HepG2 (cell line): ENCODE results near the gene SLC38A3. TPM values are rescaled to one million over a fixed set of nuclear protein-coding genes. Genes with fewer than 3 reads are reported as not detected.

Experiments used
- CBFB ChIP-seq: sonication (generic); formaldehyde crosslinking; IDR thresholded peaks from 2 replicates; pipeline ENCODE4 v1.4.0; 2020; ENCODE audit warnings: missing genetic modification reagents
- E2F5 ChIP-seq: sonication (generic); formaldehyde crosslinking; conservative IDR thresholded peaks from 2 replicates; pipeline ENCODE4 v1.4.0; 2020; ENCODE audit warnings: missing genetic modification reagents
- LRRFIP1 ChIP-seq: sonication (generic); formaldehyde crosslinking; conservative IDR thresholded peaks from 2 replicates; pipeline ENCODE4 v1.4.0; 2020; ENCODE audit warnings: missing genetic modification reagents
- MIER3 ChIP-seq: IDR thresholded peaks from 2 replicates; pipeline ENCODE4 v1.6.1; 2016; ENCODE audit warnings: missing compliant biosample characterization, borderline replicate concordance
- PHF20 ChIP-seq: sonication (generic); formaldehyde crosslinking; IDR thresholded peaks from 2 replicates; pipeline ENCODE4 v1.5.0; 2020; ENCODE audit warnings: mild to moderate bottlenecking, missing genetic modification reagents
- POLR2A ChIP-seq, 2 experiments: IDR thresholded peaks; 2 replicates each; pipeline ENCODE4 v1.6.1; 2011; ENCODE audit warnings: low read depth in 2 of 2, low read length in 2 of 2, mild to moderate bottlenecking in 1 of 2, moderate library complexity in 1 of 2; ENCODE audit not compliant: insufficient read depth in 1 of 2
- SIN3B ChIP-seq: fragments of 150-350 bp; IDR thresholded peaks from 2 replicates; pipeline ENCODE4 v1.6.1; 2014; ENCODE audit warnings: low read length
- SRSF9 ChIP-seq: fragments of 200-400 bp; formaldehyde crosslinking; IDR thresholded peaks from 2 replicates; pipeline ENCODE4 v1.6.1; 2018; ENCODE audit warnings: borderline replicate concordance, mild to moderate bottlenecking, low read depth, low read length; ENCODE audit not compliant: insufficient read depth, poor library complexity, severe bottlenecking
- TBP ChIP-seq: sonication (generic); formaldehyde crosslinking; IDR thresholded peaks from 2 replicates; pipeline ENCODE4 v1.5.0; 2020; ENCODE audit warnings: missing genetic modification reagents
- TSC22D2 ChIP-seq: sonication (generic); formaldehyde crosslinking; IDR thresholded peaks from 2 replicates; pipeline ENCODE4 v1.5.1; 2020; ENCODE audit warnings: missing genetic modification reagents, mild to moderate bottlenecking, borderline replicate concordance
- ZNF121 ChIP-seq: sonication (generic); formaldehyde crosslinking; IDR thresholded peaks from 2 replicates; pipeline ENCODE4 v1.5.0; 2020; ENCODE audit warnings: mild to moderate bottlenecking, missing genetic modification reagents
- ZNF468 ChIP-seq: sonication (generic); formaldehyde crosslinking; IDR thresholded peaks from 2 replicates; pipeline ENCODE4 v1.8.0; 2022; ENCODE audit warnings: mild to moderate bottlenecking, moderate library complexity, missing genetic modification reagents
- ZNF549 ChIP-seq: sonication (generic); formaldehyde crosslinking; IDR thresholded peaks from 2 replicates; pipeline ENCODE4 v1.5.0; 2020; ENCODE audit warnings: missing genetic modification reagents
- ZNF574 ChIP-seq: sonication (generic); formaldehyde crosslinking; IDR thresholded peaks from 2 replicates; pipeline ENCODE4 v1.4.0; 2020; ENCODE audit warnings: missing genetic modification reagents
- ZNF607 ChIP-seq: sonication (generic); formaldehyde crosslinking; IDR thresholded peaks from 2 replicates; pipeline ENCODE4 v1.5.1; 2020; ENCODE audit warnings: missing genetic modification reagents, mild to moderate bottlenecking, borderline replicate concordance
- ZNF773 ChIP-seq: sonication (generic); formaldehyde crosslinking; IDR thresholded peaks from 2 replicates; pipeline ENCODE4 v1.4.0; 2020; ENCODE audit warnings: missing genetic modification reagents, borderline replicate concordance
- ZSCAN30 ChIP-seq: sonication (generic); formaldehyde crosslinking; IDR thresholded peaks from 2 replicates; pipeline ENCODE4 v1.5.0; 2020; ENCODE audit warnings: mild to moderate bottlenecking, missing genetic modification reagents
- polyA plus RNA-seq, 8 experiments: library from polyadenylated mRNA; depleted of rRNA in 3 of 8; stranded (reverse) in 7 of 8; unstranded in 1 of 8; fragments of >200 nt; fragmentation: Illumina TruSeq in 4 of 8; extraction: Trizol in 4 of 8; gene quantifications; 2 replicates each; pipeline versions ENCODE4 v1.2.1 to v1.2.3, GENCODE V29; 2011 to 2016; ENCODE audit warnings: low read depth in 4 of 8, missing spikeins in 1 of 8, mixed read lengths in 1 of 8; ENCODE audit not compliant: insufficient read depth in 1 of 8
- total RNA-seq, 5 experiments: library from RNA; depleted of rRNA; stranded (reverse); fragments of >200 nt; fragmentation: Illumina TruSeq; extraction: Trizol; gene quantifications; 2 replicates each; pipeline ENCODE4 v1.2.3, GENCODE V29; 2016; ENCODE audit warnings: low read depth in 1 of 5
- TF ChIP-seq, protein P1 (sequence below): IDR thresholded peaks from 2 replicates; pipeline ENCODE4 v1.6.1; 2016; ENCODE audit warnings: missing compliant biosample characterization, missing genetic modification reagents, borderline replicate concordance

SLC38A3 gene
- total and polyA plus RNA-seq, 2 of the 13 experiments (the other 11 are each of a cell fraction or from before 2014, with no cell fraction given): 29.8 to 164 TPM

- TF ChIP-seq, protein P1, sequence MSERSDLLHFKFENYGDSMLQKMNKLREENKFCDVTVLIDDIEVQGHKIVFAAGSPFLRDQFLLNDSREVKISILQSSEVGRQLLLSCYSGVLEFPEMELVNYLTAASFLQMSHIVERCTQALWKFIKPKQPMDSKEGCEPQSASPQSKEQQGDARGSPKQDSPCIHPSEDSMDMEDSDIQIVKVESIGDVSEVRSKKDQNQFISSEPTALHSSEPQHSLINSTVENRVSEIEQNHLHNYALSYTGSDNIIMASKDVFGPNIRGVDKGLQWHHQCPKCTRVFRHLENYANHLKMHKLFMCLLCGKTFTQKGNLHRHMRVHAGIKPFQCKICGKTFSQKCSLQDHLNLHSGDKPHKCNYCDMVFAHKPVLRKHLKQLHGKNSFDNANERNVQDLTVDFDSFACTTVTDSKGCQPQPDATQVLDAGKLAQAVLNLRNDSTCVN: peak; percentile 20; the same call in 1 of the 2 replicates
- TF ChIP-seq ZNF607 (CRISPR knock-in tag): peak; percentile 41; the same call in 1 of the 2 replicates
- TF ChIP-seq ZNF574 (CRISPR knock-in tag): 0 out of 2 replicates have a peak, but pooled peaks have one; percentile 27
- no peak for TF ChIP-seq ZSCAN30 (CRISPR knock-in tag)
- TF ChIP-seq CBFB (CRISPR knock-in tag): no peak
- no peak for TF ChIP-seq TBP (CRISPR knock-in tag)
- TF ChIP-seq SIN3B: no peak
- TF ChIP-seq TSC22D2 (CRISPR knock-in tag): no peak
- no peak for TF ChIP-seq LRRFIP1 (CRISPR knock-in tag)
- peak in 1 of 2 experiments; percentile 69; a peak in 2 of 4 replicates for TF ChIP-seq POLR2A (IDR thresholded peaks at IDR 0.05; ENCODE audit: insufficient read depth in 1 of 2, low read depth in 2 of 2, low read length in 2 of 2)
- TF ChIP-seq ZNF121: peak; percentile 100
- TF ChIP-seq SRSF9: no peak
- no peak for TF ChIP-seq ZNF468 (CRISPR knock-in tag)
- TF ChIP-seq MIER3 (CRISPR knock-in tag): no peak
- 0 out of 2 replicates have a peak, but pooled peaks have one; percentile 32 for TF ChIP-seq PHF20 (CRISPR knock-in tag)
- no peak for TF ChIP-seq ZNF773 (CRISPR knock-in tag)
- TF ChIP-seq E2F5 (CRISPR knock-in tag): no peak
- TF ChIP-seq ZNF549 (CRISPR knock-in tag): no peak
Measured at GRCh38 chr3:50201573-50202315, 3.3 kb upstream of the SLC38A3 start (continued).
